Transverse colon (tissue), 4 donors: ENCODE results near the gene PCGF2. TPM values are rescaled to one million over a fixed set of nuclear protein-coding genes. Genes with fewer than 3 reads are reported as not detected.

ENCODE experiments used
- DNase-seq: peaks from one replicate; pipeline ENCODE4 v3.0.0-alpha.2; 2019
- H3K27ac ChIP-seq, 4 donors: fragments of 200-600 bp; sonication (generic); 2 replicates each; pipeline ENCODE4 v1.5.1; 2016 to 2018; ENCODE audit warnings: inconsistent platforms in 4 of 4
- H3K27me3 ChIP-seq: fragments of 200-600 bp; sonication (generic); 2 replicates; pipeline ENCODE4 v1.5.1; 2017; ENCODE audit warnings: inconsistent platforms
- H3K36me3 ChIP-seq, 4 donors: fragments of 200-600 bp; sonication (generic); 2 replicates each; pipeline ENCODE4 v1.5.1; 2017 to 2019; ENCODE audit warnings: inconsistent platforms in 4 of 4
- H3K4me1 ChIP-seq, 4 donors: fragments of 200-600 bp; sonication (generic); 2 replicates each; pipeline ENCODE4 v1.5.1; 2017 to 2020; ENCODE audit warnings: inconsistent platforms in 4 of 4
- H3K4me3 ChIP-seq, 4 donors: fragments of 200-600 bp; sonication (generic); 1 replicate in 1 of 4; 2 replicates in 3 of 4; pipeline versions ENCODE4 v1.5.1 to v1.6.1; 2017 to 2019; ENCODE audit warnings: inconsistent platforms in 4 of 4
- H3K9me3 ChIP-seq, 2 donors: fragments of 200-600 bp; sonication (generic); 2 replicates each; pipeline ENCODE4 v1.5.1; 2017 to 2019; ENCODE audit warnings: inconsistent platforms in 2 of 2
- EP300 ChIP-seq: sonication (generic); formaldehyde crosslinking; IDR thresholded peaks from one replicate; pipeline ENCODE4 v1.6.1; 2017; ENCODE audit warnings: antibody characterized with exemption, low read depth
- POLR2A ChIP-seq: fragments of 450-650 bp; IDR thresholded peaks from one replicate; pipeline ENCODE4 v1.6.1; 2016; ENCODE audit warnings: antibody characterized with exemption, mild to moderate bottlenecking, moderate library complexity
- POLR2AphosphoS5 ChIP-seq, 3 donors: sonication (generic); formaldehyde crosslinking; IDR thresholded peaks; one replicate each; pipeline ENCODE4 v1.6.1; 2016; ENCODE audit warnings: antibody characterized with exemption in 3 of 3
- WGBS, 2 donors: methylation state at CpG; one replicate each; pipeline ENCODE4 v1.1.5; 2018; ENCODE audit warnings: low coverage in 1 of 2; 5-methylcytosine and 5-hydroxymethylcytosine counted together
- in situ Hi-C, 4 donors: fragments of 200-750 bp; cut with MboI; loops; one replicate each; pipeline versions ENCODE4 v1.15.0 to v1.15.1; 2017; ENCODE audit warnings: low sequenced_read_pairs in 3 of 4, low pct_ligation_motif_present in 1 of 4, low pct_unique_long_range_greater_than_20kb in 1 of 4
- intact Hi-C: fragments of 100-400 bp; cut with DNase I; formaldehyde crosslinking; loops from one replicate; pipeline ENCODE4 v1.15.1; 2023; ENCODE audit warnings: low total_unique reads
- total RNA-seq, 4 donors: library from RNA; depleted of rRNA; stranded (reverse); fragments of >200 nt; gene quantifications; one replicate each; pipeline ENCODE4 v1.1.0, GENCODE V29; 2016
- TF ChIP-seq, protein P1 (sequence below), 5 experiments: fragments of 200-600 bp in 3 of 5; fragments of 450-650 bp in 2 of 5; sonication (generic) in 3 of 5; IDR thresholded peaks; 1 replicate in 2 of 5; 2 replicates in 3 of 5; pipeline ENCODE4 v1.5.1; 2016 to 2017; ENCODE audit warnings: antibody characterized with exemption in 5 of 5, inconsistent platforms in 3 of 5, mild to moderate bottlenecking in 2 of 5, moderate library complexity in 1 of 5

Gene PCGF2
- total RNA-seq, 4 donors from 2014 or later = 9.1 to 41.9 (median 12.2) TPM

DNA sequence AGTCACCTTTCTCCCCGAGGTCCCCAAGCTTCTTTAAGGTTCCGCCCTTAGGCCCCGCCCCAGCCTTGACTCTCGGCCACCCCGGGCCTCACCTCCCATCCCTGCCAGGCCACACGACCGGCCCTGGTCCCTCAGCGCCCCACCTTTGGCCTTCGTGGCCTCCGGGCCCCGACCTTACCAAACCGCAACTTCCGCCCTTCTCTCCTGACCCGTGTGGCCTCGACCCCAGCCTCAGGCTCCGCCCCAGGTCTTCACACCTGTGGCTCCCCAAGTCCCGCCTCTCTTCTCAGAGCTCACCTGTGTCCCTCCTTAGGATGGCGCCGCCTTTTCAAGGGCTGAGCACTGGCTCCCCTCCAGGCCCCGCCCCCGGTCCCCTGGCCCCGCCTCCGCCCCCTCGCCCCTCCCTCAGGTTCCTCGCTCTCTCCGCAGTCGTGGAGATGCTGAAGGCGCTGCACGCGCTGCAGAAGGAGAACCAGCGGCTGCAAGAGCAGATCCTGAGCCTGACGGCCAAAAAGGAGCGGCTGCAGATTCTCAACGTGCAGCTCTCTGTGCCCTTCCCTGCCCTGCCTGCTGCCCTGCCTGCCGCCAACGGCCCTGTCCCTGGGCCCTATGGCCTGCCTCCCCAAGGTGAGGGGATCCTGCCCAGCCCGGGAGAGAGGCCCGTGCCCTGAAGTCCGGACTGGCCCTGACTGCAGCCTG, 28.0 kb downstream of the PCGF2 start:
- DNase-seq = no peak
- Histone ChIP-seq H3K4me1 (peaks cover 0 to 22% (median 12%) of the 10 kb centered on the region in 4 donors), H3K36me3 (peaks cover 0 to 30% (median 5%) of the 10 kb centered on the region in 4 donors), H3K27me3 (no peaks in the 10 kb centered on the region), H3K27ac (no peak overlapping the region), H3K9me3 (no peaks in the 10 kb centered on the region), H3K4me3 (no peak overlapping the region)
- intact Hi-C loops = no loop called here
- 74 to 82% methylated on average over 7 to 33 of the region's 39 CpGs for WGBS, 2 donors
- TF ChIP-seq POLR2AphosphoS5 (IDR thresholded peaks at IDR 0.05) (no peak), POLR2A (no peak), EP300 (no peak)
- TF ChIP-seq, protein P1, sequence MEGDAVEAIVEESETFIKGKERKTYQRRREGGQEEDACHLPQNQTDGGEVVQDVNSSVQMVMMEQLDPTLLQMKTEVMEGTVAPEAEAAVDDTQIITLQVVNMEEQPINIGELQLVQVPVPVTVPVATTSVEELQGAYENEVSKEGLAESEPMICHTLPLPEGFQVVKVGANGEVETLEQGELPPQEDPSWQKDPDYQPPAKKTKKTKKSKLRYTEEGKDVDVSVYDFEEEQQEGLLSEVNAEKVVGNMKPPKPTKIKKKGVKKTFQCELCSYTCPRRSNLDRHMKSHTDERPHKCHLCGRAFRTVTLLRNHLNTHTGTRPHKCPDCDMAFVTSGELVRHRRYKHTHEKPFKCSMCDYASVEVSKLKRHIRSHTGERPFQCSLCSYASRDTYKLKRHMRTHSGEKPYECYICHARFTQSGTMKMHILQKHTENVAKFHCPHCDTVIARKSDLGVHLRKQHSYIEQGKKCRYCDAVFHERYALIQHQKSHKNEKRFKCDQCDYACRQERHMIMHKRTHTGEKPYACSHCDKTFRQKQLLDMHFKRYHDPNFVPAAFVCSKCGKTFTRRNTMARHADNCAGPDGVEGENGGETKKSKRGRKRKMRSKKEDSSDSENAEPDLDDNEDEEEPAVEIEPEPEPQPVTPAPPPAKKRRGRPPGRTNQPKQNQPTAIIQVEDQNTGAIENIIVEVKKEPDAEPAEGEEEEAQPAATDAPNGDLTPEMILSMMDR (IDR thresholded peaks at IDR 0.05) = no peak
- in situ Hi-C loops = no loop called here

GRCh38 chr17:38719289-38719942, 28.7 kb downstream of the PCGF2 start:
- Histone ChIP-seq H3K4me3 (no peak overlapping the region), H3K27me3 (no peaks in the 10 kb centered on the region), H3K9me3 (no peaks in the 10 kb centered on the region), H3K27ac (no peak overlapping the region), H3K36me3 (peaks cover 0 to 31% (median 5%) of the 10 kb centered on the region in 4 donors), H3K4me1 (peaks cover 0 to 15% (median 5%) of the 10 kb centered on the region in 4 donors)
- TF ChIP-seq POLR2A (no peak), EP300 (no peak), POLR2AphosphoS5 (IDR thresholded peaks at IDR 0.05) (no peak)
- TF ChIP-seq, protein P1 (IDR thresholded peaks at IDR 0.05) = no peak
- WGBS, 2 donors = 86% methylated on average over 24 of the region's 29 CpGs; no CpG with 5 or more reads in 1 of the 2 donors
- intact Hi-C loops (no loop called here), in situ Hi-C loops (no loop called here)
- DNase-seq = no peak

- 83% methylated on average over 12 of the region's 12 CpGs; no CpG with 5 or more reads in 1 of the 2 donors for WGBS, 2 donors
- DNase-seq = no peak
- Histone ChIP-seq H3K4me1 (peaks cover 0 to 10% (median 0%) of the 10 kb centered on the region in 4 donors), H3K36me3 (peaks cover 0 to 31% (median 7%) of the 10 kb centered on the region in 4 donors), H3K9me3 (no peaks in the 10 kb centered on the region), H3K4me3 (no peak overlapping the region), H3K27ac (no peak overlapping the region), H3K27me3 (no peaks in the 10 kb centered on the region)
- in situ Hi-C loops = no loop called here
- TF ChIP-seq, protein P1 (IDR thresholded peaks at IDR 0.05) = no peak
- TF ChIP-seq EP300 = no peak
- TF ChIP-seq POLR2A = no peak
- TF ChIP-seq POLR2AphosphoS5 (IDR thresholded peaks at IDR 0.05) = no peak
- intact Hi-C loops = no loop called here
These were observed 30.9 kb downstream of the PCGF2 start for GRCh38 chr17:38717139-38717745.

DNA sequence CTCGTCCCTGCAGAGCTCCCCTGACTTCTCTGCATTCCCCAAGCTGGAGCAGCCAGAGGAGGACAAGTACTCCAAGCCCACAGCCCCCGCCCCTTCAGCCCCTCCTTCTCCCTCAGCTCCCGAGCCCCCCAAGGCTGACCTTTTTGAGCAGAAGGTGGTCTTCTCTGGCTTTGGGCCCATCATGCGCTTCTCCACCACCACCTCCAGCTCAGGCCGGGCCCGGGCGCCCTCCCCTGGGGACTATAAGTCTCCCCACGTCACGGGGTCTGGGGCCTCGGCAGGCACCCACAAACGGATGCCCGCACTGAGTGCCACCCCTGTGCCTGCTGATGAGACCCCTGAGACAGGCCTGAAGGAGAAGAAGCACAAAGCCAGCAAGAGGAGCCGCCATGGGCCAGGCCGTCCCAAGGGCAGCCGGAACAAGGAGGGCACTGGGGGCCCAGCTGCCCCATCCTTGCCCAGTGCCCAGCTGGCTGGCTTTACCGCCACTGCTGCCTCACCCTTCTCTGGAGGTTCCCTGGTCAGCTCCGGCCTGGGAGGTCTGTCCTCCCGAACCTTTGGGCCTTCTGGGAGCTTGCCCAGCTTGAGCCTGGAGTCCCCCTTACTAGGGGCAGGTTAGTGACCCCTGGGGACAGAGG, 31.6 kb downstream of the PCGF2 start:
- no peak for DNase-seq
- 85 to 100% methylated on average over 1 to 8 of the region's 18 CpGs for WGBS, 2 donors
- intact Hi-C loops = no loop called here
- in situ Hi-C loops = no loop called here
- H3K27ac ChIP-seq = no peak overlapping the region
- peaks cover 0 to 10% (median 0%) of the 10 kb centered on the region in 4 donors for H3K4me1 ChIP-seq
- H3K27me3 ChIP-seq = no peaks in the 10 kb centered on the region
- TF ChIP-seq POLR2A (no peak), EP300 (no peak), POLR2AphosphoS5 (IDR thresholded peaks at IDR 0.05) (no peak)
- TF ChIP-seq, protein P1 (IDR thresholded peaks at IDR 0.05) = no peak
- H3K9me3 ChIP-seq = no peaks in the 10 kb centered on the region
- H3K36me3 ChIP-seq = peaks cover 0 to 31% (median 9%) of the 10 kb centered on the region in 4 donors
- H3K4me3 ChIP-seq = no peak overlapping the region
